CD4-positive, alpha-beta T cell treated with Interleukin-4 for 4 hours (primary cell): Measurements from ENCODE around the gene PRIMA1.

ENCODE experiments used
- DNase-seq: peaks from one replicate; pipeline ENCODE4 v3.0.0-alpha.2; 2020

The PRIMA1 gene

DNA sequence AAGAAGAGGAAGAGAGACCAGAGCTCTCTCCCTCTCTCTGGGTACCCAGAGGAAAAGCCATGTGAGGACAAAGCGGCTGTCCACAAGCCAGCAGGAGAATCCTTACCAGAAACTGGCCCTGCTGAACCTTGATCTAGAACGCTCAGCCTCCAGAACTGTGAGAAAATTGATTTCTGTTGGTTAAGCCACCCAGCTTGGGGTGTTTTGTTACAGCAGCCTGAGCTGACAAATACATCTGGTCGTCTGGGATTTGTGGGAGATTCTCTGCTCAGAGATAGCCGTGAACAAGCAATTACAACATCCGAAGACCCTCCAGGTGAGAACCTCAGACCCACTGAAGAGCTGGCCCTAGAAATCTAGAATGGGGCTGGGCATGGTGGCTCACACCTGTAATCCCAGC is 6.5 kb upstream of the PRIMA1 start:
- DNase-seq, result no peak

DNA sequence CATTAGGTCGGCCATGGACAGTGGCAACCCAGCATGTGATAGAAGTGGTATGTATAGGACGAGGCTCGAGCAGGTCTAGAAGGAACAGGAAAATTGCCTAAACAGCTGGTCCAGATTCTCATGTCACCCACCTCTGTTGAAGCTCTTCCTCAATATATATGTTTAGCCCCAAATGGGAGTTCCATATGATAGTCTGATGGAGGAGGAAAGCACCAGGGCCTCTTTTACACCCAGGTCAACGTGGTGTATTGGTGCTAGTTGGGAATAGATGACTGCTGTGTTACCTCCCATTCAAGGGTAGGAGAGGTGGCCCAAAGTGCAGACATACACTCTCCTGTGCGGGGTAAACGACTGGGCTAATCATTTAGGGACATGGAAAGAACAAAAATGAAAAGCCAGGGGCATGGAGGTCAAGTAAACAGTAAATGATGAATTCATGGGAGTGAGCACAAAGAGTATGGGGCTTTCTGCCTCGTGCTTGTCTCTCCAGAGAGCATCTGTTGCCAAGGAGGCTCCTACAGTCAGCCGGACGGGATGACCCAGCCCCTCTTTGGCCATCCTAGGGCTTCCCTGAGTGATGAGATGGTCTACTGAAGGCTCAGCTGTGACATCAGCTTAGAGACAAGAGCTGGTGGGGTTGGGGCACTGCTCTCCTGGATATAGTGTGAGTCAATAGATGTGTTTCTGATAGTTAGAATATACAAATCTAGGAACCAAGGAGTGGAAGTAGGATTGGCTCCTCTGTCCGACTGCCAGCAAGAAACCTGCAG is 5.5 kb upstream of the PRIMA1 start:
- DNase-seq, result no peak

DNA sequence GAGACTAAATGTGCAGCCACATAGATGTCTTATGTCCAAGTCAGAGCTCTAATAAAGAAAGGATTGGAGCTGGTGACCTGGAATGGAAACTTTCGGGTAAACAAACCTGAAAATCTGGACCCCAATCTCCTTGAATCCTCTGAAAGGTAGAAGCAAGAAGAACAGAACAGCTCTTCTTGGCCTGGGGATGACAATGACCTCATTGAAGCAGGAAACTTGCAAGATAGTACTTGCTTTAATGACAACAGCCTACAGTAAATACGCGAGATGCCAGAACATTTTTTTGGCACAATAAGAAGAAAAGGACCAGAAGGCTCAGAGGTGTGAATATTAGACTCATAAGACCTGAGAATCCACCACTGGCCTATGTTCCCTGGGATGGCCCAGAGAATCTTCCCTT is 4.1 kb upstream of the PRIMA1 start:
- no peak for DNase-seq

DNA sequence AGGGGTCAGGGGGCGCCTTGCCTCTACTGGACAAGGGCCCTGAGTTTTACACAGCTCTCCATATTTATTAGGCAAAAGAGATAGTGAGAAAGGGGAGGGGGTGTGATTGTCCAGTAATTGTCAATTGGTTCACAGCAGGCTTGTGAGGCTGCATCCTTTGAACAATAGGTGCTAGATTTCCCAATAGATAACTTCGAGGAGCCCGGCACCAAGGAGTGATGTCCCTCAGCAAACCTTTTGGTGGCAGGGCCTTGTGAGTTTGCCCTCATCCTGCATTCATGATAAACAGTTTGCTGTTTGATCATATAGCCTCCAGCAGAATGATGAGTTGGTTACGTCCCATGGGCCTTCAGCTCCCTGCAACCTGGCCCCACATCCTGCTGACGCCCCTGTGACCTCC is 2.7 kb upstream of the PRIMA1 start:
- no peak for DNase-seq

DNA sequence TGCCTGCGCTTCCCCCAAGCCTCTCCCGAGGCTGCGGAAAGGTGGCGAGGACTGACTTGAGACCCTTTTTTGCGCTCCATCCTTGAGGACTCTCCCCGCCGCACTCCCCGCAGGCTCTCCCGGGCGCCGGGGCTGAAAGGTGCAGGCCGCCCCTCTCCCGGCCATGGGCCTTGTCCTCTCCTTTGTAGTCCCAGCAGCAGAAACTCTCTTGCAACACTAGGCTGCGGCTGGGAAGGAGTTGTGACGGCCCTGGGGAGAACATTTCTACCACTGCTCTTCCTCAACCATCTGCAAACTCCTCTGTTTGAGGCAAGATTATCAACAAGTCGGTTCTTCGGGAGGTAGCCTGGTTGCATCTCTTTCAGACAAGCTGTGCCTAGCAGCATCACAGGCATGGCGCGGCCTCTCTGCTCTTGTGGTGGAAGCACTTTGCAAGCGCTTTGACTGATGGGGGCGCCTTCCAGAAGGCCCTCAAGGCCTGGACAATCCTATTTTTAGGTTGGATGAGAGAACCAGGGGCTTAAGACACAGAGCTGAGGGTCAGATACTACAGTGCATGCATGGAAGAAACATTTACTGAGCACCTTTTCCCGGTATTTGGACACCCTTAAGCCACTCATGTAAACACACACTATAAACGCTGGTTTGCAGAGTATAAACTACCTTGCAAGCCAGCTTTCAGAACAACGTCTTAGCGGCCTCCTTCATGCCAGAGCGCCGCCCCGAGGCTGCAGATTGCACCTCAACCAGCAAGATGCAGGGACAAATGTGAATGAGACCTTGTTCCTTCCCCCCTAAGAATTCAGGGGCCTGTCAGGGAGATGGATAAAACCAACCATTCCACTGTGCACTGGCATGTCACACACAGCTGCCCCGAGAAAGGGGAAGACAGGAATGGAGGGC is 1.2 kb upstream of the PRIMA1 start:
- DNase-seq, result no peak

DNA sequence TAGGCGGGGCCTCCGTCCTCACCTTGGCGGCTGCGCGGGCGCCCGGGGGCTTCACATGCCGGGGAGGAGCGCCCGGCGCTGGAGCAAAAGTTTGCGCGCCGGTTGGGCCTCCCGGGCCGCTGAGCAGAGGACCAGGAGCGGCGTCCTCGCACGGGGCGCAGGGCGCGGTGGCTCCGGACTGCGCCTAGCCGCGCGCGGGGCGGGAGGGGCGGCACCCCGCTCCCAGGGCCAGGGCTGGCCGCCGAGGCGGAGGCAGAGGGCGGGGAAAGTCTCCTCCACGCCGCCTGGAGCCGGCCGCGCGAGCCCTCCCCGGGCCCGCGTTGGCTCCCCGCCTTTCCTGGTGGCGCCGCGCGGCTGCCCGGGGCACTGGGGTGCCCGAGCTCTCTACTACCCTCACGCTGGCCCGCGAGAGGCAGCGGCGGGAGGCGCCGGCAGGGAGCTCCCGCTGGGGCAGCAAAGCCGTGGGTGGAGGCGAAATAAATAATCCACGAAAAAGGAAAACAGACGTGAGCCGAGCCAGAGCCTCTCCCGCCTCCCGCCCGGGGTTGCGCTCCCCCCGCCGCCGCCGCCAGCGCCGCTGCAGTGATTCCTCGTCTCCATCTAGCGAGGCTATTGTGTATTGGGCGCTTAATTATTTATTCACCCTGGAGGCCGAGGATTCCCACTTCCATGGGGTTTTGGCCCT is 400 bp upstream of the PRIMA1 start:
- no peak for DNase-seq

DNA sequence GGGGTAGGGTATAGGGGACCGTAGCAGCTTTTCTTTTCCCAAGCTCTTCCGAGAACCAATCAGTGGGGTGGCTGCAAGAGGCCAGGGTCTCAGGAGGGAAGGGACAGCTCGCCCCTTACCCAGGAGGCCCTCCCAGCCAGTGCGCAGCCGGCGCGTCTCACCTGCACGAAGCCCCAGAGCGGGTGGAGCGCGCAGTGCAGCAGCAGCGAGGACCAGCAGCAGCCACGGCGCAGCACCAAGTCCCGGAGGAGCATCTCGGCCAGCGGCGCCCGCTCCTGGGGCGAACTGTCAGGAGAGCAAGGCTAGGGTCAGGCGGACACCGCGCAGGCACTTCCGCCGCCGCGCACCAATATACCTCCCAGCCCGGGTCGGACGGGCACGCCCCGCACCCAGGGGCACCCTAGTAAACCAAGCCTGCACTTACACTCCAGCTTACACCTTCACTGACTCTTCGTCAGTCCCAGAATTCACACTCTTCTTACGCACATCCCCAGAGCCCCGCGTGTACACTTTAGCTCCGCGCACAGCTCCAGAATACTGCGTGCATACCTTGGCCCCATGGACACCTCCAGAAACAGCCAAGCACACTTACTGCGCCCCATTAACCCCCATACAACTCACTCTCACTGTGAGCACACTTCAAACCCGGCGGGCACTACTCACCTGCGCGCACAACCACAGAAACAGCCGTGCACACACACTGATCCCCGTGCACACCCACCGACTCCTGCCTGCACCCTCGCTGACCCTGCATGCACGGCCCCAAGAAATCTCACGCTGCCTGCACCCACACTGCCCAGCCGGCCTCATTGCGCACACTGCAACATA is 606 bp downstream of the PRIMA1 start:
- DNase-seq, result no peak

DNA sequence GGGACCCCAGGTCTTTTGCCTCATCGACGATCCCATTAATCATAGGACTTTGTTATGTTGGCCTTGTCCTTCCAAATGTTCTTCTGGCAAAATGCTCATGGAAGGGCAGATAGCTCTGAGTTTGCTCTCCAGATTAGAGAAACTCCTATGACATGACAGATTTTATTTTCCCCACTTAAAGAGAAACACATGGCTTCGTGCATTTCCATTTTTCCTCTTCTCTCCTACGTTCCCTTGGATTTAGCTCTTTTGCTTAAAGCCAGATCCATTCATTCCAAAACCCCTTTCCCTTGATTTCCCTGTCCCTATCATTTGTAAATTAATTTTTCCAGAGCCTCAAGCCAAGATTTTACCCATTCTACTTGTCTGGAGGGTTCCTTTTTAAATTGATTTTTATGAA is 2.9 kb downstream of the PRIMA1 start:
- DNase-seq, result no peak

DNA sequence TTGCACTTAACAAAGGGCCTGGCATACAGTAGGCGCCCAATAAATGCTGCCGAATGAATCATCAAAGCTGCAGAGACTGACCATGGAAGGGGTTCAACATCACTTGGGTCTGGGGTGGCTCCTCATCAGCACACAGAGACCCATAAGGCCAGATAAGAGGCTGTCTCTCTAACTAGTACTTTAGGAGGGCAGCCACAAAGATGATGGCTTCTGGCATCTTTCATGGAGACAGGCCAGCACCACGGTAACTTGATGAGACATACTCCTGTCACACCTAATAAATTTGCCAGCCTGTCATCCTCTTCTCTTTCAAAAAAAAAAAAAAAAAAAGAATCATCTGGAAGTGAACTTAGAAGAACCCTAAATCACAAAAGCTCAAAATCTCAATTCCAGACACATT is 3.4 kb downstream of the PRIMA1 start:
- no peak for DNase-seq

DNA sequence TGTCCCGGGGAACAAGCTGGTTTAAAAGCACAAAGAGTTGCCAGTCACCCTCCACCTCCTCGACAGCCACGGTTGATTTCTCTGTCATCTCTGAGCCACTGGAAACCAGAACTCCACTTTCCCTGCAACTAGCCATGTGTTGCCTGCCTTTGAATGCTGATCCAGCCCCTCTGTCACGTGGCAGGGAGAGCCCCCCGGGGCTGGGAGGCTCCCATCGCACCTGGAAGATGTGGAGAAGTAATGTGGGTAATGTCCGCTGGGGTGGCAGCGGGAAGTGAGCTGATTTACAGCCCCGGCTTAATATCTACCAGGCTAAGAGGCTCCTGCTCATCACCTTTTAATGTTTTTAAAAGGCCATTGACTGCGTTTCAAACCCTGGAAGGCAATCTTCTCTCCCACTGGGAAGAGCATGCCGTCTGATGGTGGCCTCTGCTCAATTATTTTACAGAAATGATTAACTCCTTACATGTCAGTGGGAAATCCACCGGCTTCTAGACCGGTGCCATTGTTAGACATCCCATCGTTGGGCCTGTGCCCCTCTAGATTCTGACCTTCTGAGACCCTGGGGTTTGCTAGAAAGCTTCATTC is 7.4 kb downstream of the PRIMA1 start:
- no peak for DNase-seq

DNA sequence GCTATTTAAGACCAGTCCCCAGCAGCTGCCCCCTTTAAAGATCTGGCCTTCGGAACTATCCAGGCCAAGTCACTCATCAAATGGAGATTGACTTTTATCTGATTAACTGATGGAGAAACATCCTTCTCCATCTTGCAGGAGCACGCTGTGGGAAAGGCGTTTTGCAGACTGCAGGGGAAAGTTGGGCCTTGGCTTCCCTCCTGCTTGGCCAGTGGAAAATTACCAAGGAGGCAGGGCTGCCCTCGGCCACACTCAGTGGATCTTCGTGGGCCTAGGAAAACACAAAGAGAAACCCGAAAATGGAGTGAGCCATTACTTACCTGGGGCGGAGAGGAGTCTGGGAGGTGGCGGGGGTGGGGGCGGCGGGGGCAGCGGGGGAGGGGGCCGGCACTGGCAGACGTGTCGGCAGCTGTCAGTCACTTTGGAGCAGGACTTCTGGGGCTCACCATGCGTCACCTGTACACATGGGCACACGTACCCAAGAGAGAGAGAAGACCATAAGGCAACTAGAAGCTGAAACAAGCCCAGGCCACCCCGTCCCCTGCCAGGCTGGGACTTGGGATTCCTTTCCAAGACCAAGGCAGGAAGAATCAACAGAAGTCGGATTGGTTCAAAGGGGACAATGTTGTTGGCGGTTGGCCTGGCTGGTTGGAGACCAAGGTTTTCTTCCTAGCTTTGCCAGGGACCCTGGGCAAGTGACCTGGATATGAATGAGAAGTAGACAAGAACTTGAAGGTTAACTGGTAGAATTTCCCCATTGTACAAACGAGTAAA is 9.2 kb downstream of the PRIMA1 start:
- no peak for DNase-seq

DNA sequence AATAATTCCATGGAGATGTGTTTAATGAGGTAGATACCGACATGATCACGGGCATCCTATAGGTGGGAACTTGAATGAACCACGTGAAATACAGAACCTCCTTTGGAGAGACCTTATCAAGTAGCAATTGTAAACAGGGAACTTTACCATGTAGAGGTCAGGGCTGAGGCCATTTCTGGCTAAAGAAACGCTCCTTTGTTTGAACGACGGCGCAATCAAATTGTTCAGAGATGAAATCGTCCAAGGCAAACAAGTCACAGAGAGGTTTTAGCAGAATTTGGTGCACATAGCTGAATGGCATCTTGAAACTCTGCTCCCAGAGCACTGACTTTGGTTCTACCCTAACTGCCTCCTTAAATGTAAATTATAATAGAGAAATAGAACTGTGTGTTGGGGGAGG is 9.8 kb downstream of the PRIMA1 start:
- no peak for DNase-seq

DNA sequence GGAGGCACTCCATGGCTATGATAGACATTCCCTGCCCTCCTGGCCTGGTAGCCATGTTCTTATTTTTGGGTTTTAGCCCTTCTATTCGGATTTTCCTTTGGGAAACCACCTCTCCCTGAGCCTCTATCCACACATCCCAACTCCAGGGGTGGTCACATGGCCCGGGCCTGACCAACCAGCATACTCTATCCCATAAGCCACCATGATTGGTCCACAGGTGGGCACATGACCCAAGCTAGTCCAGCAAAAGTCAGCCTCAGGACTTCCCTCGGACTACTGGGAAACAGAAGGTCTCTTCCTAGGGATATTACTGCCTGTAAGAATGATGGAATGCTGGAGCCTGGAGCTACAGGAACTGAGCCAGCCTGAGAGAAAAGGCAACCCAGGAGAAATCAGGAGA is 12.5 kb downstream of the PRIMA1 start:
- no peak for DNase-seq

DNA sequence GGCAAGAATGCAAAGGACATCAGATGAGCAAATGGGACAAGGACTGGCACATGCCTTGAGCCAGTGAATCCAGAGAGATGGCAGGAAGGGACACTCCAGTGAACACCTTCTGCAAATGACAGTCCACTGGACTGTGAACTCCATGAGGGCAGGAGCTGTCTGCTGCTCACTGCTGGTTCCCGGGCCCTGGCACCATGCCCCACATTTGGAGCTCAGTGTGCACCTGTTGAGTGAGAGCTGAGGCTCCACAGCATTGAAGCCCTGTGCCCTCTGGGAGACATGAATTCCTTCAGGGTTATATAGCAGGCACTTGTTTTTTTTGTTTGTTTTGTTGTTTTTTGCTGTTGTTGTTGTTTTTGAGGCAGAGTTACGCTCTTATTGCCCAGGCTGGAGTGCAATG is 13.1 kb downstream of the PRIMA1 start:
- DNase-seq, result no peak

DNA sequence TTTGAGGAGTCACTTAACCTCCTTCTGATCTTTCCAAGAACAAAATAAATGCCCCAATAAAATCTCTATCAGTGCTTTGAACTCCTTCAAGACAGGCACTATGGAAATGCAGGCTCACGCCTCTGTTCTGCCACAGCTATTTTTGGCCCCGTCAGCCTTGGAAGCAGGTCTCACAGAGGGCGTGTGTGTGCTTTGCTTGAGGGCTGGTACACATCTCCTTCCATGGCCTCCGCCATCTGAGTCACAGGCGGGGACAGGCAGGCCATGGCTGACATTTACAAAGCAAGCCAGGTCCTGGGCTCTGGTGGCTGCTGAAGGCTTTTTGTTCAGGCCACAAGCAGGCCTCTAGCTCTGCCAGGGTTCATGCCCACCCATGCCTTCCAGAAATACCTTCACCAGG is 16.0 kb downstream of the PRIMA1 start:
- no peak for DNase-seq

DNA sequence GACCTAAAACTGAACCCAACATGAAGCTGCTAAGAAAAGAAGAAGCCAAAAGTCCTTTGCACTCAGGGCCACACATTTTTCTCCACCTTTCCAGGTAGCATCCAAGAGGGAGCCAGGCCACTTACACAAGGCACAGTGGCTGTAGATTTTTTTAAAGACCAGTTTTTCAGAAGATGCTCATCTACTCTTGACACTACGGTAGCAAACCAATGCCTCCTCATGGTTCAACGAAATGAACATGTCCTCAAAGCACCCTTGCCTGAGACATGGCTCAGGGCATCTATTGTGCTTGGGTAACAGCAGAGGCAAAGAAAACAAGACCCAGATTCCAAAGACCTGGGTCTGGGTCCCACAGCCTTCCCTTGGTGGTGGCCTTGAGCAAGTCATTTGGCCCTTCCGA is 22.3 kb downstream of the PRIMA1 start:
- DNase-seq, result no peak

DNA sequence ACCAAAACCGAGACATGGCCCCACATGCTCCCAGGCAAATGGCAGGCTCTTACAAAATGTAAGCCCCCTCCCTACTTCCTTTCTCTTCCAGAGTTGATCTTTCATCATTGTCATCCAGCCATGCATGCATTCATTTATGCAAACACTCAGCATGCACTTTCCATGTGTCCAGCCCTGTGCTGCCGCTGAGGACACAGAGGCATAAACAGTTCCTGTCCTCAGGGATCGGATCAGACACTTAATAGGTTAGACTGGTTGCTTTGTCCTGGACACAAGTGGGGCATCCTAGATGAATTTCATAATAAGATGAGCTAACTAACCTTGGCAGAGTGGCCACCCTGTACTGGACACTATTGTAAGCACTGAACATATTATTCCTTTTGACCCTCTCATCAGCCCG is 23.1 kb downstream of the PRIMA1 start:
- no peak for DNase-seq

DNA sequence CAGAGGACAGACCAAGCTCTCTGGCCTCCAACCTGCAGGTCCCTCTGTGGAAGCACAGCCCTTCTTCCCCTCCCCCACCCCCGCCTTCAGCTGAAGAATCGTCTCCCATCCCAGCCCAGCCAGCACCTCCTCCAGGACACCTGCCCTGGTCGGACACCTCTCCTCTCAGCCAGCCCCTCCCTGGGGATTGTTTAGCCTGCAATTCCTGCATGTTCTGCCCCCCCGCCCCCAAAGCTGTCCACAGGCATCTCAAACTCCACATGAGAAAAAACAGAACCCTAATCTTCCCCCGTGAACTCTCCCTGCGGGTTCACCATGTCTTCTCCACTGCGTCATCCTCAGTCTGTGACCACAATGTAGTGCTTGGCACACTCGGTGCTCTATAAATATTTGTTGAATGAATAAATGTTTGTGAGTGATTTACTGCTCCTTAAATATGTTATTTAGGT is 24.1 kb downstream of the PRIMA1 start:
- DNase-seq, result no peak

DNA sequence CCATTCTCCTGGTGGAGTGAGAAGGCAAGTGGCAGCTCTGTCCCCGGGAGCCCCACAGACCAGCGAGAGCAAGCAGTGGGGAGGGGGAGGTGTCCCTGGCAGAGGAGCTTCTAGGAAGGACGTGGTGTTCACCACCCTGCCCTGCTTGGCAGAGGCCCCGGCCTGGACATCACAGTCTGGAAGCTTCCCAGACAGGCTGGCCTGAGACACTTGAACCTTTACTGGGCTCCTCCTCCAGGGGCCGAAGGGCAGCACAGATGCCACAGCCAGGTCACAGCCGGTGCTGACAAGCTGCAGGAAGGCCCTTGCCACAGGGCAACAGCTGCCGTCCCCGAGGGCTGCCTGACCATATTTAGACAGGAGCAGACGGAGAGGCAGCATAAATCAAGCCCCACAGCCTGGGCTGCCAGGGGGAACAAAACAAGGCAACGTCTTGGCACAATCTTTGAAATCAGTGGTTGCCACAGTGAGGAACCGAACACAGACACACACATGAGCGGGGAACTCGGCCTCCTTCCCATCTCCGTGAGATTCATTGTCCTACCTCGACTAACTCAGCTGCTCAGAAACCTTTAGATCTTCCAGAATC is 28.5 kb downstream of the PRIMA1 start:
- no peak for DNase-seq

DNA sequence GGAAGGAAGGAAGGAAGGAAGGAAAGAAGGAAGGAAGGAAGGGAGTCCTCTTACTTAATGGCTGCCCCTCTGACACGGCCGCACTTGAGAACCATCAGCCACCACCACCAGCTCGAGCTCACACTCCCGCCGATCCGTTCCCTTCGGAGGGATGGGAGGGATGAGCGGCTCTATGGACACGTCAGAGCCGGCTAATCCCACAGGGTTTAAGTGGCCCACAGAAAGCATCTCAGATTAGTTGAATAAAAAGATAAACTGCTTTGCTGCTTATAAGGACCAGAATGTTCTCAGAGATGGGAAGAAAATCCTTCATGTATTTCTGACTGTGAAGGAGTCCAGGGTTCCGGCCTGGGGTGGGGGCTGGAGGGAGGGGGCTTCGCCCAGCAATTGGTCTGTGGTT is 31.1 kb downstream of the PRIMA1 start:
- no peak for DNase-seq

DNA sequence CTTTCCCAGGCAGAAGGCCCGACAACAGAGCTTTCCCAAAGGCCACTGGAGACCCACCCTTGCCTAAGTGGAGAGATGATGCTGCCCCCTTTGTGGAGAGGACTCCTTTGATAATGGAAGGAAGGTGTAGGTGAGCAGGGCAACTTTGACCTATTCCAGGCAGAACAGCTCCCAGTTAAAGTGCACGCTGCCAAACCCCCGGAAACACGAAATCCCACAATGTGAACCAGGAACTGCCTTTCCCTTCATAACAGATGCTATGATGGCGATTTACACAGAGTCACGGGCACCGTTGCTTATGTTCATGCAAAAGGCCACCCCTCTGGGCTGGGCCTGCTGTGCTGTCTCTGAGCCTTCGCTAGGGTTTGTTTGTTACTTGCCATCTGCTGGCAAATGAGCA is 34.6 kb downstream of the PRIMA1 start:
- DNase-seq, result no peak
